NOMO-1 treated with DMSO at 0.1 percent for 48 hours (cell line): ENCODE results near the gene OTOG.
A peak's percentile ranks its signal among the peaks of the same experiment; 100 is the strongest.

Experiments
- DNase-seq: peaks from one replicate; lab custom pipeline; 2025; ENCODE audit not compliant: unreplicated experiment; lab: John Stamatoyannopoulos, UW

OTOG gene

GRCh38 chr11:17519061-17519885 is 27.8 kb upstream of the OTOG start:
- DNase-seq = no peak

GRCh38 chr11:17521106-17521900 is 25.8 kb upstream of the OTOG start:
- DNase-seq = no peak

- no peak for DNase-seq
Measured at GRCh38 chr11:17522655-17523054, 24.4 kb upstream of the OTOG start.

- no peak for DNase-seq
Measured at GRCh38 chr11:17524221-17524620, 22.8 kb upstream of the OTOG start.

- no peak for DNase-seq
Measured at GRCh38 chr11:17525570-17525969, 21.5 kb upstream of the OTOG start.

GRCh38 chr11:17526326-17526725 is 20.7 kb upstream of the OTOG start:
- DNase-seq = no peak

- DNase-seq = no peak
Measured at GRCh38 chr11:17526931-17527627, 20.0 kb upstream of the OTOG start.

GRCh38 chr11:17527628-17527995 is 19.4 kb upstream of the OTOG start:
- no peak for DNase-seq

GRCh38 chr11:17528181-17528691 is 18.8 kb upstream of the OTOG start:
- DNase-seq = peak; percentile 52

- DNase-seq = no peak
Measured at GRCh38 chr11:17528906-17529843, 17.9 kb upstream of the OTOG start.

GRCh38 chr11:17529844-17530185 is 17.2 kb upstream of the OTOG start:
- DNase-seq = no peak

GRCh38 chr11:17531071-17531600 is 15.9 kb upstream of the OTOG start:
- no peak for DNase-seq

- DNase-seq = no peak
Measured at GRCh38 chr11:17531636-17532113, 15.4 kb upstream of the OTOG start.

- DNase-seq = no peak
Measured at GRCh38 chr11:17532784-17533183, 14.3 kb upstream of the OTOG start.

- DNase-seq = no peak
Measured at GRCh38 chr11:17533341-17533740, 13.7 kb upstream of the OTOG start.

GRCh38 chr11:17533778-17534415 is 13.2 kb upstream of the OTOG start:
- DNase-seq = no peak

- no peak for DNase-seq
Measured at GRCh38 chr11:17535488-17535887, 11.6 kb upstream of the OTOG start.

- no peak for DNase-seq
Measured at GRCh38 chr11:17537261-17537660, 9.8 kb upstream of the OTOG start.

- no peak for DNase-seq
Measured at GRCh38 chr11:17538054-17538453, 9.0 kb upstream of the OTOG start.

- no peak for DNase-seq
Measured at GRCh38 chr11:17538731-17539130, 8.3 kb upstream of the OTOG start.
